GDM1 (cell line): Measurements from ENCODE around the gene COL16A1.

Experiments used
- DNase-seq: peaks from one replicate; lab custom pipeline; 2025; lab: John Stamatoyannopoulos, UW

Gene COL16A1

DNA sequence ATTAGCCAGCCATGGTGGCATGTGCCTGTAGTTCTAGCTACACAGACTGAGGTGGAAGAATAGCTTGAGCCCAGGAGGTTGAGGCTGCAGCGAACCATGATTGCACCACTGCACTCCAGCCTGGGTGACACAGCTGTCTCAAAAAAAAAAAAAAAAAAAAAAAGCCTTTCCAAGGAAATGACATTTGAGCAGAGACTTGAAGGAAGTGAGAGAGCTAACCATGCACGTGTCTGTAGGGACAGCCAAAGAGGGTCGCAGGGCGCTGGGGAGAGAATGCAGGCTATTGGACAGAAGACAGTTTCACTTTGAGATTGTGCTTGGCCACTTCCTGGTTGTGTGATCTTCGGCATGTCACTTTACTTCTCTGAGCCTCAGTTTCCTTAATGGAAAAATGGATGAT, 79.5 kb downstream of the COL16A1 start:
- DNase-seq, result no peak

DNA sequence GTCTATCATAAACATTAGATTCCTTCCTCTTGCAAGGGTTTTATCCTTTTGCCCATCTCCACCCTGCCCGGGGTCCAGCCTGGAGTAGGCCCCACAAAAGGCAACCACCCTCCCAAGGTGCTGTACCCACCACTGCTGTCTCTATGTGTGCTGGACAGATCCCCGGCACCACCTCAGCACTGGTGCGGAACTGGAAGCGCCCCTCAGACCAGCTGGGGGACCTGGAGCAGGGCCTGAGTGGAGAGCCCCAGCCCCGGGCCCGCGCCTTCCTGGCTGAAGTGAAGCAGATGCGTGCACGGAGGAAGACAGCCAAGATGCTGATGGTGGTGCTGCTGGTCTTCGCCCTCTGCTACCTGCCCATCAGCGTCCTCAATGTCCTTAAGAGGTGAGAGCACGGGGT, 80.5 kb downstream of the COL16A1 start:
- DNase-seq, result no peak

DNA sequence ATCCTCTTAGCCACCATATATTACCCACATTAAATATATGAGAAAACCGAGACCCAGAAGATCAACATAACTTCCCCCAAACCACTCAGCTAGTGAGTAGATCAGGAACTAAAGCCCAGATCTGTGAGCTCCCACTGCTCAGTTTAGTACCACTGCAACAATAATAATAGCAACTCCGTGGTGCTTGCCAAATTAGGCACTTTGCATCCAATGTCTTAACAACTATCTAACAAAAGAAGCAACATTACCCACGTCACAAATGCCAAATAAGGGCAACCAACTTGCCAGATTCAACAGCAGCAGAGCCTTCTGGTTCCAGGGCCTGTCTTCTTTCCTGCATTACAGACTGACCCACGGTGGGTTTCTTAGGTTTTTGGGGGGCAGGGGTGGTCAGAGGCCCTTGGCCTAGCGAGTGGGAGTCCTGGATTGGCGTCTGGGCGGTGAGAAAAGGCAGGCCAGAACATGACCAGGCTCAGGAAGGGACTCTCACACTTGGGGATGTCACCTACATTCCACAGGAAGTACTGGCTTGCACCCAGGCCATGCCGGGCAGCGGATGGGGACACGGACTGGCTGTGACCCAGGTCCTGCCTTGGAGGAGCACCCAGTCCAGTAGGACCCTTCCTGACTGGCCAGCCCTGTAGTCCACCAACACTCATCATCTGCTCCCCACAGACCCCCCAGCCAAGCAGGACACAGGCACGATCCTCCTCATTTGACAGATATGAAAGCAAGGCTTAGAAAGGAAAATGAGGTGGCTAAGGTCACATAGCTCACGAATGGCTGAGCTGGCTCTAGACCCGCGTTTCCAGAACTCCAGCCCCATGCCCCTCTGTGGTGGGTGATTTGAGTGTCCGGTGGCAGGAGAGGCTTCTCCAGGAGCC, 81.7 kb downstream of the COL16A1 start:
- no peak for DNase-seq

DNA sequence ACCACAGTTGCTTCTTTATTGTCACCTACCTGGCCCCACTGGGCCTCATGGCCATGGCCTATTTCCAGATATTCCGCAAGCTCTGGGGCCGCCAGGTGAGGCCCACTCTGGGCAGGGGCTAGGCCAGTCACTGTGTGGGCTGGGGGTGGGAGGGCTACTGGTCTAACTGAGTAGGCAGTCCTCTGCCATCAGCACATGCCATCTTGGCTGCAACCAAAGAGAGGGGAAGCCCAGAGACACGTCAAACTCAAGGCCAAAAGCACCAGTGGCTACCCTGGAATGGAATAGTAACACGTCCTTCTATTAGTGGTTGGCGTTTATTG, 82.4 kb downstream of the COL16A1 start:
- no peak for DNase-seq

DNA sequence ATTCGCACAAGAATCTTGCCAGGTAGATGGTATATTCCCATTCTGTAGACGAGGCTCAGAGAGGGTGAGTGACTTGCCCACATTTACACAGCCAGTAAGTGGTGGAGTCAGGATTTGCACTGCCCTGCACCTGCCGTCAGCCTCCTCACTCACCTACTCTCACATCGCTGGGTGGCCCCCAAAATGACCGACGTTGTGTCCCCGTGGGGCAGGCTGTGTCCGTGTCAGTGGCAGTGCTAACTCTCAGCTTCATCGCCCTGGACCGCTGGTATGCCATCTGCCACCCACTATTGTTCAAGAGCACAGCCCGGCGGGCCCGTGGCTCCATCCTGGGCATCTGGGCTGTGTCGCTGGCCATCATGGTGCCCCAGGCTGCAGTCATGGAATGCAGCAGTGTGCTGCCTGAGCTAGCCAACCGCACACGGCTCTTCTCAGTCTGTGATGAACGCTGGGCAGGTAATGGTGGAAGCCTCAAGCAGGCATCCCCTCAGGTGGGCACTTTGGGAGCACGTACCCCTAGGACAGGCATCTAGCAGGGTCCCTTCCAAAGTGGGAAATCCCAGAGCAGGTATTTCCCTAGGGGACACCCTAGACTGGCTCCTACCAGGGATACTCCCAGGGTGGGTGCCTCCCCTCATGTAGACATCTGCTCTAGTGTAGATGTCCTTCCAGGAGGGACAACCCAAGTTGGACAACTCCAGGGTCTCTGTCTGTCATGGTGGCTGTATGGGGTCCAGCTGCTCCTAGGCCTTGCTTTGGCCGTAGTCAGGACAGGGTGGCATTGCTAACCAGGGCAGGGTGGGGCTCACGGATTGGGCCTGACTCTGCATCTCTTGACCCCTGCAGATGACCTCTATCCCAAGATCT, 83.0 kb downstream of the COL16A1 start:
- DNase-seq, result no peak

DNA sequence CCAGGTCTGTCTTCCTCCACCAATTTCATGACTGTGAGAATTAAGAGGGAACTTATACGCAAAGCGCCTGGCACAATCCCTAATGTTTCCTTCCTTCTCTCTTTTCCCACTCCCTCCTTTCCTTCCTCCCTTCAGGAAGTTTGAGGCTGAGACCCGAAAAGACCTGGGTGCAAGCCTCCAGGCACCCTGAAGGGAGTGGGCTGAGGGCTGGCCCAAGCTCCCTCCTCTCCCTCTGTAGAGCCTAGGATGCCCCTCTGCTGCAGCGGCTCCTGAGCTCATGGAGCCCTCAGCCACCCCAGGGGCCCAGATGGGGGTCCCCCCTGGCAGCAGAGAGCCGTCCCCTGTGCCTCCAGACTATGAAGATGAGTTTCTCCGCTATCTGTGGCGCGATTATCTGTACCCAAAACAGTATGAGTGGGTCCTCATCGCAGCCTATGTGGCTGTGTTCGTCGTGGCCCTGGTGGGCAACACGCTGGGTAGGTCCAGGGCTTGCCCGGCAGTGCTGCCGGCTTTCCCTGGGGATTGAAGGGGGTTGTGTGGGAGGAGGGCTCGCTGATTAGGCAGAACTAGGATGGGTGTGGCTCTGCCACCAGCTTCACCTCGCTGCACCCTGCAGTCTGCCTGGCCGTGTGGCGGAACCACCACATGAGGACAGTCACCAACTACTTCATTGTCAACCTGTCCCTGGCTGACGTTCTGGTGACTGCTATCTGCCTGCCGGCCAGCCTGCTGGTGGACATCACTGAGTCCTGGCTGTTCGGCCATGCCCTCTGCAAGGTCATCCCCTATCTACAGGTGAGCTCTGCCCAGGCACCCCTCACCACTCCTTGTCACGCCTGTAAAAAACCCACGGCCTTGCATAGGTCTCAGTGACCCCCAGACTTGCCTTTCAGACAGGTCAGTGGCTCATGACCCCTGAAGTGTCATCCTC, 84.6 kb downstream of the COL16A1 start:
- DNase-seq, result no peak

DNA sequence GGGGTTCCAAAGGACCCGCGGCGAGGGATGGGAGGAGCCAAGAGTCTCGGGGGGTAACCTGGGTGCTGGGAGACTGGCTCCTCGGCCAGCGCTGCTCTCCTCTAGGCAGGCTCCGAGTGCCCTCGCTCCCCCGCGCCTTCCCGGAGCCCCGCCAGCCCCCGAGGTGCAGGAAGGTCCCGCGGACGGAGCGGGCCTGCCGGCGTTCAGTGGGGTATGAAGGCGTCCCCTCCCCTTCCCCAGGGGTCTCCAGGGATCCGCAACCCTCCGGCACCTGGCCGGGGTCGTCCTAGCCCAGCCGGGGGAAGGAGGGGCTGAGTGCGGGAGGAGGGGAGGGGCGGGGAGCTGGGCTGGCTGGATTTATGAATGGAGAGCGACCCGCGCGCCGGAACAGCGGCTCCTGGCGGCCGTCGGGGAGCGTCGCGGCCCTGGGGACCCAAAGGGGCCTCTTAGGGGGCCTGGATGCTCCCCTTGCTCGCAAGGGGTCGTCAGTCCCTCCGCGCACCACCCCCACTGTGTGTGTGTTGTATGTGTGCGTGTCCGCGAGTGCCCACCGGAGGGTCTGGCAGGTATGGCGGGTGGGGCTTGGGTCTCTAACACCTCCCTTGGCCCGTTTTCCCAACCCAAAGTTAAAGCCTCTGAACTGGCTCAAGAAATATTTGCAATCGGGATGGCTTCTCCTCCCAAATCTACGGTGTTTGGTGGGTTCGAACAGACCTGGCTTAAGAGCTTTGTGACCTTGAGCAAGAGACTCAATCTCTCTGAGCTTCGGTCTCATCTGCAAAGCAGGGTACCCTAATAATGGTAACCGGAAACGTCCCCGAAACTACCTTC, 85.7 kb downstream of the COL16A1 start:
- peak; percentile 48 for DNase-seq

DNA sequence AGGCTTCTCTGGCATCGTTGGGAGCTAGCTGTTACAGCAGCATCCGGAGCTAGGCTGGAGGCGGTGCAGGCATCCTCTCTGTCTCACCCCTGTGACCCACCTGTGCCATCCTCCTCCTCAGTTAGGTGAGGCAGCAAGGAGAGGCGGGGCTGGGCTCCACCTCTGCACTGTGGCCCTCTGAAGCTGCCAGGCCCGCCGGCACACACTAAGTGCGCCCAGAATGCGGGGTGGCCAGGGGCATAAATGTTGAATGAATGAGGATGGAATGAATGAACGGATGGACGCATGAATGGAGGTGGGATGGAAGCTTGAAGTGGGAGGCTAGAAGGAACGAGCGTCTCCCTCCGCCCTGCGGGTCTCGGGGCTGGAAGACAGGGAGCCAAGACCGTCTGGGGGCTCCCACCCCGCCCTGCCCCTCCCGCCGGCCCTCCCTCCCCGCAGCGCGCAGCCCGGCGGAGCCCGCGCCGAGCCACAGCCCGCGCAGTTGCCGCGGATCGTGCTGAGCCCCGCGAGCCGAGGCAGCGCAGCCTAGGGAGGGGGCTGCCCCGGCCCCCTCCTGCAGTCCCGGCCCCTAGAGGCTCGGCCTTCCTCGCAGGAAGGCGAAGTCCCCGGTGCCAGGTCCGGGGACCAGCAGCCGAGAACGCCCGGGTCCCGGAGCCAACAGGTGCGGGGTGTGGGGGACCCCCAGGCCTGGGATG, 86.5 kb downstream of the COL16A1 start, which contains the start of gene HCRTR1:
Gene HCRTR1, plus strand, starts transcription at position 472 of the 698 bp plus-strand sequence. CDS start 1,504 bp downstream, outside the sequence.
- no peak for DNase-seq

DNA sequence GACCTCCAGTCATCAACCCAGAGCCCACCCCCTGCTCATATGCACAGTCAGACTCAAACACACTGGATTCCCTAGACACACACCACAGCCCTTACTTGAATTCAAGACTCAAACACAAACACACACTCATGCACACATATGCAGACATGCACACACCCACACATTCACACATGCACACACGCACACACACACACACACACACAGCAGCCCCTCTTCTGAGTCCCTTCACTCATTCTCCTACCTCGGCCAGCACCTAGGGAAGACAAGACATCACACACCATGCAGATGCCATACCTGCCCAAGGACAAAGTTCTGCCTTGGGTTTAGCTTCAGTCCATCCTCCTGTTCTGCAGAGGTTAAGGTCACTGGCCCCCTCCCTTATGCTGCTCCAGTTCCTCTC, 87.9 kb downstream of the COL16A1 start:
- DNase-seq, result no peak

DNA sequence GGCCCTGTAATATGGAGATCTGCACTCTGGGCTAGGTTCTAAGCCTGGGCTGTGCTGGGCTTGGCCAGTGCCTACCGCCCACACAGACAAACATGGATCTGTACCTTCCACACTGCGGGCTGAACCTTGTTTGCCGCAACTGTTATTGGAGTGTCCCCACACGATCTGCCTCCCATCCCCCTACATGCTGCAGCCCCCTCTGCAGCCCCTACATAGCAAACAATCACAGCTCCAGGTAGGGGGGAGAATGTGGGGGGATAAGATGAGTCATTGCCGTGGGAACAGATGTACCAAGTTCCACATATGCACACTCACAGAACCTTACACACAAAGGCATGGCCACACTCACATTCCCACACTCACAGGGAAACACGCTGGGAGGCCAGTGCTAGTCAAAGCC, 88.4 kb downstream of the COL16A1 start:
- no peak for DNase-seq

DNA sequence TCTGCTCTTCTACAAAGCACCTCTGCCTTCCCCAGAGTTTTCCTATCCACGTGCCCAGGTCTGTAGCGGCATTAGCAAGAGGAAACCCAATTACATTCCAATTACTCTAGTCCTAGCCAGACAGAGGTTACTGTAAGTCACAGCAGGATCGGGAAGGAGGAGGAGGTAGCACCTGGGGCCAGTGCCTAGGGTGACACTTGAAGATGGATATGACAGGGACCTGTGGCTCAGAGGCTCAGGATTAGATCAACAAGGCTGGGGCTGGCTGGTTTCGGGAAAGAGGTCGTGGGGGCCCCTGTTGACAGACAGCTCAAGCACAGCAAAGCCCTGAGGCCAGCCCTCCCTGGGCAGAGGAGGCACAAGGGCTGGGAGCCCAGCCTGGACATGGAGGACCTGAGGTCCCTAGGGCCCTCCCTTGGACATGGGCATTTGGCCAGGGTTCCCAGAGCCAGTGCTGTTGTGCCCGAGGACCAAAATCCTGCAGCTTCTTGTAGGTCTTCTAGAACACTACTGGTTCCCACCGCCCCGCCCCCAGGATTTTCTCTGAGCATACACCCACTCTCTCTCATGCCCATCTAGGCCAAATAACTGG, 89.3 kb downstream of the COL16A1 start:
- DNase-seq, result no peak

DNA sequence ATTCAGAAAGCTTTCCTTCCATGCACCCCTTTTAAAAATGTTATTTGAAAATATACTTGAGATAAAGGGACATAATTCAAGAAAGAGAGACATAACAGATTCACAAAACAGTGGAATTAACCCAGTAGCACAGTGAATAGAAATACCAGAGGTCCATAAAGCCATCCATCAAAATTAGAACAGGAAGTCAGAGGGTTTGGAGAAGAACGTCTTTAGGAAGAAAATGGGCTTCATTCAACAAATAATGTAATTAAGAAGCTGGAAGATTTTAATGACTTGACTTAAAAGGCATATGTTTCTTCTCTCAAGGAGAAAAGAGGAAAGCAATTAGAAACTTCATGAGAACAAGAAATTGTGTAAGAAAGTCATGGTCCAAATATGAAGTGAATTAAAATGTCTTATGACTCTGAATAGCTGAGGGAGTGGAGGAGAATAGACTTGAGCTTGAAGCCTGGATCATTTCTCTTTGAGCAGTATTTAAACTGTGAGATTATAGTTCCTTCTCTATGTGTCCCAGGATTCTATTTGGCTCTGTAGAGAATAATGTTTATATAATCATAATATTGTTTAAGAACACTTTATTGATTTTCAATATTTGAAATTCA, 94.2 kb downstream of the COL16A1 start:
- no peak for DNase-seq

DNA sequence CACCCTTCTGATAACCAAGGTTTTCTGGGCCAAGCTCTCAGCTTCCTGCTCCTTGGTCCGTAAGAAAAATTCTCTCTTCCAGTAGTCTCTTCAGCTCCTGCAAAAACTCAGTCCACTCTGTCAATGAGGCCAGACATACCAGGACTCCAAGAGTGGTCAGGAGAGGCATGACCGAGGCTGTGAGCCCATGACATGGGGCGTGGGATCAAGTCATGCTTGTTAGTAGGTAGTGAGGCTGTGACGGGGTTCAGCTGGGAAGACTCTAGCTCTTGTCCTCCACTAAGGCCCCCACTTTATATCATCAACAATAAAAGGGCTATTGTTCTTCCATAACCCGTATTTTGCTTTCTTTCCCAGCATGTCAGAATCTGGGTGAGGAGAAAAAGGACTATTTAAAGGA, 96.5 kb downstream of the COL16A1 start:
- no peak for DNase-seq

DNA sequence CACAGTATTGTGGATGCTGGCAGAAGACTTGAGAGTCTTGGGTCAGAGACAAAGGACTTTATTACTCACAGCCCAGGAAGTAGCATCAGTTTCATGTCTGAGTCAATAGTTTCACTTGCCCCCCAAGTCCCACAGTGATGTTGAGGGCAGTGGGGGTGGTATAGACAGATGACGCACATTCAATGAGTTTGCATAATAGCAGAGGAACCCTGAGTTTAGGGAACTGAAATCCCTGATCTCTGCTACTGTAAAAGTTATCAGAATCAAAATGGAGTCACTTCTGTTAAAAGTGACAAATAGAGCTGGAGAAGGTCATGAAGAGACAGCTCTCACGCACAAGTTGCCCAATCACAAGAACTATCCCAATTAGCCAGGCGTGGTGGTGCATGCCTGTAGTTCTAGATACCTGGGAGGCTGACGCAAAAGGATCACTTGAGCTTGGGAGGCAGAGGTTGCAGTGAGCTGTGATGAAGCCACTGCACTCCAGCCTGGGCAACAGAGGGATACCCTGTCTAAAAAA, 97.8 kb downstream of the COL16A1 start:
- no peak for DNase-seq
